Body of pancreas (tissue), 4 donors: ENCODE results near the gene SUN2. TPM values are rescaled to one million over a fixed set of nuclear protein-coding genes. Genes with fewer than 3 reads are reported as not detected.

Source experiments
- ATAC-seq: fragments of 150-250 bp; one replicate; pipeline ENCODE4 v1.9.1; 2016
- DNase-seq, 4 donors: peaks; one replicate each; pipeline ENCODE4 v3.0.0-alpha.2; 2019
- H3K27ac ChIP-seq, 4 donors: fragments of 200-600 bp; sonication (generic); 1 replicate in 3 of 4; 2 replicates in 1 of 4; pipeline versions ENCODE4 v1.5.1 to v1.6.1; 2016 to 2019; ENCODE audit warnings: mild to moderate bottlenecking in 1 of 4, mixed read lengths in 1 of 4, moderate library complexity in 1 of 4
- H3K27me3 ChIP-seq, 2 donors: fragments of 200-600 bp; sonication (generic); one replicate each; pipeline ENCODE4 v1.6.0; 2016; ENCODE audit warnings: mild to moderate bottlenecking in 1 of 2
- H3K36me3 ChIP-seq, 2 donors: fragments of 200-600 bp; sonication (generic); replicated peaks in 1 of 2; 2 replicates each; pipeline ENCODE4 v1.5.1; 2016; ENCODE audit warnings: low read depth in 2 of 2; ENCODE audit not compliant: insufficient read depth in 1 of 2
- H3K4me1 ChIP-seq: fragments of 200-600 bp; sonication (generic); one replicate; pipeline ENCODE4 v1.6.0; 2016
- H3K4me3 ChIP-seq, 2 donors: fragments of 200-600 bp; sonication (generic); 1 replicate in 1 of 2; 2 replicates in 1 of 2; pipeline ENCODE4 v1.5.1; 2016 to 2019
- H3K9me3 ChIP-seq, 3 donors: fragments of 200-600 bp; sonication (generic); 1 replicate in 2 of 3; 2 replicates in 1 of 3; pipeline ENCODE4 v1.5.1; 2016
- CTCF ChIP-seq, 7 experiments: fragments of 450-650 bp in 4 of 7; fragments of 200-600 bp in 3 of 7; sonication (generic) in 3 of 7; IDR thresholded peaks; one replicate each; pipeline ENCODE4 v1.5.1; 2016 to 2019; ENCODE audit warnings: antibody characterized with exemption in 7 of 7
- POLR2A ChIP-seq, 3 donors: fragments of 450-650 bp; IDR thresholded peaks; one replicate each; pipeline ENCODE4 v1.6.1; 2016; ENCODE audit warnings: antibody characterized with exemption in 3 of 3, mild to moderate bottlenecking in 2 of 3
- WGBS, 2 donors: methylation state at CpG; one replicate each; pipeline ENCODE4 v1.1.5; 2017; 5-methylcytosine and 5-hydroxymethylcytosine counted together
- intact Hi-C: fragments of 100-400 bp; cut with DNase I; formaldehyde crosslinking; loops from one replicate; pipeline ENCODE4 v1.15.1; 2023
- total RNA-seq, 2 donors: library from RNA; depleted of rRNA; stranded (reverse); fragments of >200 nt; gene quantifications; one replicate each; pipeline ENCODE4 v1.1.0, GENCODE V29; 2016

SUN2 gene
- total RNA-seq, 2 donors from 2014 or later = 143 to 166 TPM

- intact Hi-C loops = no loop called here
- TF ChIP-seq POLR2A (IDR thresholded peaks at IDR 0.05) (no peak), CTCF (IDR thresholded peaks at IDR 0.05) (no peak)
- H3K4me1 ChIP-seq = peaks cover 13% of the 10 kb centered on the region
- no peaks in the 10 kb centered on the region for H3K27me3 ChIP-seq
- H3K27ac ChIP-seq = no peak overlapping the region
- DNase-seq (no peak), ATAC-seq (no peak)
- H3K9me3 ChIP-seq = no peaks in the 10 kb centered on the region
- H3K4me3 ChIP-seq = no peak overlapping the region
- H3K36me3 ChIP-seq = no peaks in the 10 kb centered on the region
- 56 to 67% methylated on average over 12 of the region's 12 CpGs for WGBS, 2 donors
These were observed 40.6 kb upstream of the SUN2 start for GRCh38 chr22:38796262-38796957.

GRCh38 chr22:38795569-38795968, 39.8 kb upstream of the SUN2 start:
- Histone ChIP-seq H3K27me3 (no peaks in the 10 kb centered on the region), H3K36me3 (no peaks in the 10 kb centered on the region), H3K4me3 (no peak overlapping the region), H3K27ac (no peak overlapping the region), H3K4me1 (peaks cover 13% of the 10 kb centered on the region), H3K9me3 (no peaks in the 10 kb centered on the region)
- intact Hi-C loops = no loop called here
- no peak for TF ChIP-seq CTCF (IDR thresholded peaks at IDR 0.05)
- TF ChIP-seq POLR2A (IDR thresholded peaks at IDR 0.05) = no peak
- DNase-seq = no peak
- ATAC-seq = no peak
- 38 to 54% methylated on average over 4 of the region's 4 CpGs for WGBS, 2 donors

GRCh38 chr22:38793721-38794466, 38.1 kb upstream of the SUN2 start, which contains the start of gene DNAL4:
DNAL4 (minus strand) TSS chr22:38794143; CDS start chr22:38782731, 11,412 bp downstream.
- H3K4me1 ChIP-seq = peaks cover 20% of the 10 kb centered on the region
- no peaks in the 10 kb centered on the region for H3K9me3 ChIP-seq
- peak; percentile 97 to 99 (median 98) for DNase-seq
- no peak for TF ChIP-seq CTCF (IDR thresholded peaks at IDR 0.05)
- TF ChIP-seq POLR2A (IDR thresholded peaks at IDR 0.05) = peak; percentile 33 to 65 (median 56)
- H3K36me3 ChIP-seq = no peaks in the 10 kb centered on the region
- H3K4me3 ChIP-seq = peak within 1 kb of the TSS; percentile 63 to 73
- WGBS, 2 donors = 0% methylated on average over 21 to 41 of the region's 47 CpGs
- H3K27me3 ChIP-seq = no peaks in the 10 kb centered on the region
- intact Hi-C loops = no loop called here
- H3K27ac ChIP-seq = peak within 1 kb of the TSS; percentile 35 to 82 (median 79)
- ATAC-seq = peak; percentile 99

GRCh38 chr22:38793317-38793716, 37.5 kb upstream of the SUN2 start:
- Histone ChIP-seq H3K4me3 (peak overlapping the region; percentile 63 to 73), H3K36me3 (no peaks in the 10 kb centered on the region), H3K27me3 (no peaks in the 10 kb centered on the region), H3K27ac (peak overlapping the region; percentile 35 to 82 (median 79)), H3K4me1 (peaks cover 26% of the 10 kb centered on the region), H3K9me3 (no peaks in the 10 kb centered on the region)
- no peak for ATAC-seq
- 13 to 17% methylated on average over 7 to 8 of the region's 9 CpGs for WGBS, 2 donors
- TF ChIP-seq POLR2A (IDR thresholded peaks at IDR 0.05) (no peak), CTCF (IDR thresholded peaks at IDR 0.05) (no peak)
- intact Hi-C loops = no loop called here
- no peak for DNase-seq
